ENCODE data around the gene SLC38A9.

SLC38A9 gene

GRCh38 chr5:55742778-55743177 is 30.7 kb upstream of the SLC38A9 start:
- Histone ChIP-seq H3K4me1 (ENCODE audit: low read length) (no peaks in the 10 kb centered on the region), H3K4me3 (ENCODE audit: low read length) (no peak overlapping the region), H3K36me3 (replicated peaks; ENCODE audit: low read depth, low read length) (no peaks in the 10 kb centered on the region), H3K79me2 (ENCODE audit: low read length) (no peaks in the 10 kb centered on the region), H3K27ac (ENCODE audit: low read length) (no peak overlapping the region), H2AFZ (ENCODE audit: low read depth, low read length) (no peak overlapping the region), H3K27me3 (ENCODE audit: low read depth, low read length) (no peaks in the 10 kb centered on the region), H3K9ac (ENCODE audit: low read length) (no peak overlapping the region), H4K20me1 (ENCODE audit: insufficient read depth, low read length) (no peaks in the 10 kb centered on the region), H3K9me3 (ENCODE audit: insufficient read depth, low read length) (no peaks in the 10 kb centered on the region), H3K4me2 (ENCODE audit: low read length) (no peak overlapping the region)
- TF ChIP-seq, protein P1, sequence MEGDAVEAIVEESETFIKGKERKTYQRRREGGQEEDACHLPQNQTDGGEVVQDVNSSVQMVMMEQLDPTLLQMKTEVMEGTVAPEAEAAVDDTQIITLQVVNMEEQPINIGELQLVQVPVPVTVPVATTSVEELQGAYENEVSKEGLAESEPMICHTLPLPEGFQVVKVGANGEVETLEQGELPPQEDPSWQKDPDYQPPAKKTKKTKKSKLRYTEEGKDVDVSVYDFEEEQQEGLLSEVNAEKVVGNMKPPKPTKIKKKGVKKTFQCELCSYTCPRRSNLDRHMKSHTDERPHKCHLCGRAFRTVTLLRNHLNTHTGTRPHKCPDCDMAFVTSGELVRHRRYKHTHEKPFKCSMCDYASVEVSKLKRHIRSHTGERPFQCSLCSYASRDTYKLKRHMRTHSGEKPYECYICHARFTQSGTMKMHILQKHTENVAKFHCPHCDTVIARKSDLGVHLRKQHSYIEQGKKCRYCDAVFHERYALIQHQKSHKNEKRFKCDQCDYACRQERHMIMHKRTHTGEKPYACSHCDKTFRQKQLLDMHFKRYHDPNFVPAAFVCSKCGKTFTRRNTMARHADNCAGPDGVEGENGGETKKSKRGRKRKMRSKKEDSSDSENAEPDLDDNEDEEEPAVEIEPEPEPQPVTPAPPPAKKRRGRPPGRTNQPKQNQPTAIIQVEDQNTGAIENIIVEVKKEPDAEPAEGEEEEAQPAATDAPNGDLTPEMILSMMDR (IDR thresholded peaks at IDR 0.05; ENCODE audit: low read depth, low read length) = no peak
- TF ChIP-seq EZH2phosphoT487 (IDR thresholded peaks at IDR 0.05; ENCODE audit: low read depth) = no peak

DNA sequence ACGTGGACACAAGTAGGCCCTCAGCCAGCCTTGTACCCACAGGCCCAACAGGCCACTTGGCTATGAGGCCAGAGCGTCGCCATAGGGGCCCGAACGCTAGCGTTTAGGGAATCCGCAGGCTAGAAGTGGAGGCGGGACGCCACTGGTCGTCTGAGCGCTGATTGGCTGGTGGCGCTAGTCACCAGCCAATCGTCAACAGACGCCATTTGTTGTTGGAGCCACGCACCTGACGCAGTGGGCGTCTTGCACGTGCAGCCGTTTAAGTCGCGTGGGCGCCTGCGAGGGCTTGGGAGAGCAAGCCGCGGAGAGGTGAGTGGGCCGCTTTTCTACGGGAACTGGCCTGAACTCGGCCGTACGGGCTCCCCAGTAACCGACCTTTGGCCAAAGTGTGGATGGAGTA is 25.7 kb upstream of the SLC38A9 start, which contains the start of gene DDX4:
DDX4 (plus strand) TSS at position 269 of the 400 bp plus-strand sequence. CDS start 903 bp downstream, outside the sequence.
- Histone ChIP-seq H3K4me3 (ENCODE audit: low read length) (no peak within 1 kb of the TSS), H3K9ac (ENCODE audit: low read length) (no peak within 1 kb of the TSS), H3K27ac (ENCODE audit: low read length) (no peak within 1 kb of the TSS), H2AFZ (ENCODE audit: low read depth, low read length) (no peak within 1 kb of the TSS), H3K4me2 (ENCODE audit: low read length) (no peak within 1 kb of the TSS), H3K4me1 (ENCODE audit: low read length) (no peaks in the 10 kb centered on the region), H3K9me3 (ENCODE audit: insufficient read depth, low read length) (no peaks in the 10 kb centered on the region), H3K36me3 (replicated peaks; ENCODE audit: low read depth, low read length) (no peaks in the 10 kb centered on the region), H3K79me2 (ENCODE audit: low read length) (no peaks in the 10 kb centered on the region), H4K20me1 (ENCODE audit: insufficient read depth, low read length) (no peaks in the 10 kb centered on the region), H3K27me3 (ENCODE audit: low read depth, low read length) (no peaks in the 10 kb centered on the region)
- no peak for TF ChIP-seq EZH2phosphoT487 (IDR thresholded peaks at IDR 0.05; ENCODE audit: low read depth)
- TF ChIP-seq, protein P1 (IDR thresholded peaks at IDR 0.05; ENCODE audit: low read depth, low read length) = no peak

GRCh38 chr5:55734658-55735057 is 22.5 kb upstream of the SLC38A9 start:
- H3K36me3 ChIP-seq (replicated peaks; ENCODE audit: low read depth, low read length) = no peaks in the 10 kb centered on the region
- no peak overlapping the region for H3K27ac ChIP-seq (ENCODE audit: low read length)
- no peaks in the 10 kb centered on the region for H3K9me3 ChIP-seq (ENCODE audit: insufficient read depth, low read length)
- no peak overlapping the region for H3K4me2 ChIP-seq (ENCODE audit: low read length)
- H3K4me1 ChIP-seq (ENCODE audit: low read length) = no peaks in the 10 kb centered on the region
- no peak for TF ChIP-seq EZH2phosphoT487 (IDR thresholded peaks at IDR 0.05; ENCODE audit: low read depth)
- TF ChIP-seq, protein P1 (IDR thresholded peaks at IDR 0.05; ENCODE audit: low read depth, low read length) = no peak
- H3K27me3 ChIP-seq (ENCODE audit: low read depth, low read length) = no peaks in the 10 kb centered on the region
- H3K79me2 ChIP-seq (ENCODE audit: low read length) = no peaks in the 10 kb centered on the region
- H3K9ac ChIP-seq (ENCODE audit: low read length) = no peak overlapping the region
- no peak overlapping the region for H3K4me3 ChIP-seq (ENCODE audit: low read length)
- H4K20me1 ChIP-seq (ENCODE audit: insufficient read depth, low read length) = no peaks in the 10 kb centered on the region
- no peak overlapping the region for H2AFZ ChIP-seq (ENCODE audit: low read depth, low read length)

DNA sequence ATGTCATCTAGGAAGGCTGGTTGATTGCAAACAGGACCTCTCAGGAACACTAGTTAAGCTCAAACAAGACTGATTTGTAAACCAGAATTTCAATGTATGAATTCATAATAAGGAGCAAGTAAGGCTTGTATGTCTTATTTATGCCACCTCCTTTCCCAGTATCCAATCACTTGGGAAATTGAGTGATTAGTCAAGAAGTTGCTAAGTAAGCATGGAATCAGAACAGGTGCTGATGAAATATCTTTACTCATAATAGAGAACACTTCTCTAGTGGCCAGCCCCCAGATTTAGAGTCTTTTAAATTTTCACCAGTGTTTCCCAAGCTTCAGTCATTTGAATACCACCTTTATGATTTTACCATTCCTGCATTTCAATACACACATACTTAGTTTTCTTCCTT is 20.5 kb upstream of the SLC38A9 start:
- H3K36me3 ChIP-seq (replicated peaks; ENCODE audit: low read depth, low read length) = no peaks in the 10 kb centered on the region
- H3K9me3 ChIP-seq (ENCODE audit: insufficient read depth, low read length) = no peaks in the 10 kb centered on the region
- no peak overlapping the region for H3K4me2 ChIP-seq (ENCODE audit: low read length)
- no peak overlapping the region for H2AFZ ChIP-seq (ENCODE audit: low read depth, low read length)
- H3K27ac ChIP-seq (ENCODE audit: low read length) = no peak overlapping the region
- H4K20me1 ChIP-seq (ENCODE audit: insufficient read depth, low read length) = no peaks in the 10 kb centered on the region
- no peaks in the 10 kb centered on the region for H3K79me2 ChIP-seq (ENCODE audit: low read length)
- no peak for TF ChIP-seq EZH2phosphoT487 (IDR thresholded peaks at IDR 0.05; ENCODE audit: low read depth)
- TF ChIP-seq, protein P1 (IDR thresholded peaks at IDR 0.05; ENCODE audit: low read depth, low read length) = no peak
- H3K4me1 ChIP-seq (ENCODE audit: low read length) = no peaks in the 10 kb centered on the region
- no peaks in the 10 kb centered on the region for H3K27me3 ChIP-seq (ENCODE audit: low read depth, low read length)
- no peak overlapping the region for H3K4me3 ChIP-seq (ENCODE audit: low read length)
- H3K9ac ChIP-seq (ENCODE audit: low read length) = no peak overlapping the region

Data from OCI-LY3 (cell line).